Transverse colon (tissue), 4 donors: ENCODE data around the gene ATP5PD.
A peak's percentile ranks its signal among the peaks of the same experiment; 100 is the strongest.

Experiments
- EP300 ChIP-seq: sonication (generic); formaldehyde crosslinking; IDR thresholded peaks from one replicate; pipeline ENCODE4 v1.6.1; 2017; ENCODE audit warnings: antibody characterized with exemption, low read depth
- POLR2A ChIP-seq: fragments of 450-650 bp; IDR thresholded peaks from one replicate; pipeline ENCODE4 v1.6.1; 2016; ENCODE audit warnings: antibody characterized with exemption, mild to moderate bottlenecking, moderate library complexity
- POLR2AphosphoS5 ChIP-seq, 3 donors: sonication (generic); formaldehyde crosslinking; IDR thresholded peaks; one replicate each; pipeline ENCODE4 v1.6.1; 2016; ENCODE audit warnings: antibody characterized with exemption in 3 of 3
- TF ChIP-seq, protein P1 (sequence below), 5 experiments: fragments of 200-600 bp in 3 of 5; fragments of 450-650 bp in 2 of 5; sonication (generic) in 3 of 5; IDR thresholded peaks; 1 replicate in 2 of 5; 2 replicates in 3 of 5; pipeline ENCODE4 v1.5.1; 2016 to 2017; ENCODE audit warnings: antibody characterized with exemption in 5 of 5, inconsistent platforms in 3 of 5, mild to moderate bottlenecking in 2 of 5, moderate library complexity in 1 of 5

DNA sequence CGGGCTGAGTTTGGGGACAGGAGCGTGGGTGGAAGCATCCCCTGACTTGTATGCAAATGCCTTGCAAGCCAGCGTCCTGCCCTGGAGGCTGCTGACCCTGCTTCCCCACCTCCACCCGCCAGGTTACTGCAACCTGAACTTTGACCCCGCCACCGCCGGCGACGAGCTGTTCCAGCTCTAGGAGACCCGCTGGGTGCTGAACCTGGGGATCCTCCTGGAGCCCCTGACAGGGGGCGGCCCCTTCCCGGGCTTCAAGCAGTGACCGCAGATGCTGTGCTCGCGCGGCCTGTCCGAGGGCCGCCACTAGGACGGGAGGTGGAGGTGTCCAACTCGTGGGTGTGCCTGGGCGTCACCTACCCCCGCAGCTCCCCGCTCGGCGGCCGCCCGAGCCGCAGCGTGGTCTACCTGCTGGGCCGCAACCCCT is 30.3 kb upstream of the ATP5PD start:
- TF ChIP-seq POLR2AphosphoS5 (IDR thresholded peaks at IDR 0.05) (no peak), EP300 (no peak), POLR2A (no peak)
- TF ChIP-seq, protein P1, sequence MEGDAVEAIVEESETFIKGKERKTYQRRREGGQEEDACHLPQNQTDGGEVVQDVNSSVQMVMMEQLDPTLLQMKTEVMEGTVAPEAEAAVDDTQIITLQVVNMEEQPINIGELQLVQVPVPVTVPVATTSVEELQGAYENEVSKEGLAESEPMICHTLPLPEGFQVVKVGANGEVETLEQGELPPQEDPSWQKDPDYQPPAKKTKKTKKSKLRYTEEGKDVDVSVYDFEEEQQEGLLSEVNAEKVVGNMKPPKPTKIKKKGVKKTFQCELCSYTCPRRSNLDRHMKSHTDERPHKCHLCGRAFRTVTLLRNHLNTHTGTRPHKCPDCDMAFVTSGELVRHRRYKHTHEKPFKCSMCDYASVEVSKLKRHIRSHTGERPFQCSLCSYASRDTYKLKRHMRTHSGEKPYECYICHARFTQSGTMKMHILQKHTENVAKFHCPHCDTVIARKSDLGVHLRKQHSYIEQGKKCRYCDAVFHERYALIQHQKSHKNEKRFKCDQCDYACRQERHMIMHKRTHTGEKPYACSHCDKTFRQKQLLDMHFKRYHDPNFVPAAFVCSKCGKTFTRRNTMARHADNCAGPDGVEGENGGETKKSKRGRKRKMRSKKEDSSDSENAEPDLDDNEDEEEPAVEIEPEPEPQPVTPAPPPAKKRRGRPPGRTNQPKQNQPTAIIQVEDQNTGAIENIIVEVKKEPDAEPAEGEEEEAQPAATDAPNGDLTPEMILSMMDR (IDR thresholded peaks at IDR 0.05) = peak in 1 of 5 experiments; percentile 44
